SK-N-SH (cell line): Measurements from ENCODE around the gene CBLIF. TPM values are rescaled to one million over a fixed set of nuclear protein-coding genes. Genes with fewer than 3 reads are reported as not detected.

Experiments used
- CTCF ChIA-PET: fragments of 300-600, 350-600 bp; formaldehyde crosslinking; extraction: SDS; loops from one replicate; lab custom pipeline; 2021; lab: Yijun Ruan, JAX
- POLR2A ChIA-PET: fragments of 350-600 bp; sonication (Branson Sonifier 250); formaldehyde crosslinking; extraction: SDS; loops from one replicate; lab custom pipeline; 2020; ENCODE audit warnings: antibody characterized with exemption, inconsistent platforms; lab: Yijun Ruan, JAX
- DNase-seq: peaks from one replicate; pipeline ENCODE4 v3.0.0; 2012
- H2AFZ ChIP-seq: fragments of 200-600 bp; sonication (generic); 2 replicates; pipeline ENCODE4 v1.8.1; 2016; ENCODE audit warnings: antibody characterized with exemption, mild to moderate bottlenecking, low read depth
- H3F3A ChIP-seq: fragments of 200-600 bp; sonication (generic); replicated peaks from 2 replicates; pipeline ENCODE3; 2016; ENCODE audit warnings: antibody characterized with exemption, mild to moderate bottlenecking; ENCODE audit not compliant: insufficient read depth
- H3K27ac ChIP-seq, 2 experiments: fragments of 200-500 bp in 1 of 2; fragments of 200-600 bp in 1 of 2; sonication (Bioruptor generic) in 1 of 2; sonication (generic), shearing (Covaris generic) in 1 of 2; 2 replicates each; pipeline versions ENCODE4 v1.5.1 to v1.6.1; 2014 to 2016; ENCODE audit warnings: low read depth in 2 of 2, inconsistent platforms in 1 of 2, low read length in 1 of 2, mild to moderate bottlenecking in 1 of 2, mixed read lengths in 1 of 2
- H3K27me3 ChIP-seq: fragments of 200-600 bp; sonication (generic), shearing (Covaris generic); 2 replicates; pipeline ENCODE4 v1.6.1; 2016; ENCODE audit warnings: mixed run types; ENCODE audit not compliant: insufficient read depth
- H3K36me3 ChIP-seq, 2 experiments: fragments of 200-500 bp in 1 of 2; fragments of 200-600 bp in 1 of 2; sonication (Bioruptor generic) in 1 of 2; sonication (generic) in 1 of 2; replicated peaks in 1 of 2; 2 replicates each; pipeline versions ENCODE3 to v1.5.1; 2014 to 2016; ENCODE audit warnings: low read length in 1 of 2, mild to moderate bottlenecking in 1 of 2; ENCODE audit not compliant: insufficient read depth in 2 of 2, control insufficient read depth in 1 of 2
- H3K4me1 ChIP-seq, 2 experiments: fragments of 200-500 bp in 1 of 2; fragments of 200-600 bp in 1 of 2; sonication (Bioruptor generic) in 1 of 2; sonication (generic), shearing (Covaris generic) in 1 of 2; 2 replicates each; pipeline versions ENCODE4 v1.5.1 to v1.6.1; 2014 to 2016; ENCODE audit warnings: low read depth in 1 of 2, low read length in 1 of 2, mixed run types in 1 of 2; ENCODE audit not compliant: insufficient read depth in 2 of 2, control insufficient read depth in 1 of 2
- H3K4me2 ChIP-seq: fragments of 200-600 bp; sonication (generic), shearing (Covaris generic); 2 replicates; pipeline ENCODE4 v1.6.1; 2017; ENCODE audit warnings: mixed run types
- H3K4me3 ChIP-seq, 2 experiments: fragments of 200-500 bp in 1 of 2; fragments of 200-600 bp in 1 of 2; sonication (Bioruptor generic) in 1 of 2; sonication (generic), shearing (Covaris generic) in 1 of 2; 2 replicates each; pipeline versions ENCODE4 v1.5.1 to v1.8.1; 2014 to 2016; ENCODE audit warnings: low read depth in 2 of 2, inconsistent platforms in 1 of 2, low read length in 1 of 2, mild to moderate bottlenecking in 1 of 2, mixed read lengths in 1 of 2, moderate library complexity in 1 of 2
- H3K79me2 ChIP-seq: fragments of 200-600 bp; sonication (generic); 2 replicates; pipeline ENCODE4 v1.8.1; 2017; ENCODE audit warnings: mild to moderate bottlenecking; ENCODE audit not compliant: insufficient read depth
- H3K9ac ChIP-seq: fragments of 200-600 bp; sonication (generic); 2 replicates; pipeline ENCODE4 v1.6.1; 2017; ENCODE audit warnings: mixed run types
- H3K9me2 ChIP-seq: fragments of 200-600 bp; sonication (generic); 2 replicates; pipeline ENCODE4 v1.6.1; 2017; ENCODE audit warnings: mixed run types
- H3K9me3 ChIP-seq: fragments of 200-600 bp; sonication (generic); 2 replicates; pipeline ENCODE4 v1.6.1; 2017; ENCODE audit warnings: mixed run types, mild to moderate bottlenecking, moderate library complexity
- H4K20me1 ChIP-seq: fragments of 200-600 bp; sonication (generic); 2 replicates; pipeline ENCODE4 v1.6.1; 2017; ENCODE audit warnings: mild to moderate bottlenecking, mixed run types; ENCODE audit not compliant: insufficient read depth
- EP300 ChIP-seq, 2 experiments: IDR thresholded peaks; 2 replicates each; pipeline versions ENCODE4 v1.4.0 to v1.6.1; 2012; ENCODE audit warnings: borderline replicate concordance in 1 of 2, low read depth in 1 of 2, low read length in 1 of 2
- FOSL2 ChIP-seq: IDR thresholded peaks from 2 replicates; pipeline ENCODE4 v1.4.0; 2012; ENCODE audit warnings: low read depth, mild to moderate bottlenecking, moderate library complexity, borderline replicate concordance
- FOXJ3 ChIP-seq: sonication (generic); formaldehyde crosslinking; IDR thresholded peaks from 2 replicates; pipeline ENCODE4 v1.5.1; 2020; ENCODE audit warnings: mild to moderate bottlenecking, missing genetic modification reagents
- FOXM1 ChIP-seq: IDR thresholded peaks from 2 replicates; pipeline ENCODE4 v1.4.0; 2012; ENCODE audit warnings: low read depth, mild to moderate bottlenecking
- GABPA ChIP-seq: IDR thresholded peaks from 2 replicates; pipeline ENCODE4 v1.4.0; 2012; ENCODE audit warnings: low read depth, mild to moderate bottlenecking
- GATA2 ChIP-seq: sonication (generic); formaldehyde crosslinking; IDR thresholded peaks from 2 replicates; pipeline ENCODE4 v1.5.0; 2020; ENCODE audit warnings: mild to moderate bottlenecking, missing genetic modification reagents
- MEF2A ChIP-seq: IDR thresholded peaks from 2 replicates; pipeline ENCODE4 v1.4.0; 2012; ENCODE audit warnings: low read depth, borderline replicate concordance
- NRF1 ChIP-seq: IDR thresholded peaks from 2 replicates; pipeline ENCODE4 v1.6.1; 2012; ENCODE audit warnings: low read depth, mild to moderate bottlenecking, low read length
- RAD21 ChIP-seq: IDR thresholded peaks from 2 replicates; pipeline ENCODE4 v1.6.1; 2012; ENCODE audit warnings: mild to moderate bottlenecking, low read length
- RCOR1 ChIP-seq: fragments of 150-350 bp; IDR thresholded peaks from 2 replicates; pipeline ENCODE4 v1.6.1; 2017; ENCODE audit warnings: antibody characterized with exemption, low read length
- RFX5 ChIP-seq: IDR thresholded peaks from 2 replicates; pipeline ENCODE4 v1.6.1; 2012; ENCODE audit warnings: mild to moderate bottlenecking, improper control_type of control experiment, low read length
- RXRA ChIP-seq: IDR thresholded peaks from 2 replicates; pipeline ENCODE4 v1.4.0; 2012; ENCODE audit warnings: low read depth, mild to moderate bottlenecking, borderline replicate concordance
- SIN3A ChIP-seq: IDR thresholded peaks from 2 replicates; pipeline ENCODE4 v1.6.1; 2012; ENCODE audit warnings: low read depth, mild to moderate bottlenecking, low read length, moderate library complexity, borderline replicate concordance
- SMC3 ChIP-seq: IDR thresholded peaks from 2 replicates; pipeline ENCODE4 v1.6.1; 2012; ENCODE audit warnings: low read depth, low read length, improper control_type of control experiment
- USF2 ChIP-seq: fragments of 150-350 bp; IDR thresholded peaks from 2 replicates; pipeline ENCODE4 v1.6.1; 2017; ENCODE audit warnings: antibody characterized with exemption, low read length, low read depth, borderline replicate concordance
- YY1 ChIP-seq: IDR thresholded peaks from 2 replicates; pipeline ENCODE4 v1.4.0; 2012; ENCODE audit warnings: low read depth, mild to moderate bottlenecking
- WGBS: methylation state at CpG from one replicate; pipeline ENCODE4 v1.1.6; 2017; ENCODE audit warnings: low lambda C conversion rate; 5-methylcytosine and 5-hydroxymethylcytosine counted together
- polyA plus RNA-seq, 3 experiments: library from polyadenylated mRNA; depleted of rRNA; stranded (reverse); fragments of >200 nt; gene quantifications; 2 replicates each; pipeline ENCODE4 v1.2.3, GENCODE V29; 2012
- TF ChIP-seq, protein P1 (sequence below): IDR thresholded peaks from 2 replicates; pipeline ENCODE4; 2012
- TF ChIP-seq, protein P2 (sequence below): fragments of 150-350 bp; IDR thresholded peaks from 2 replicates; pipeline ENCODE4 v1.6.1; 2016; ENCODE audit warnings: mild to moderate bottlenecking, low read depth, low read length
- TF ChIP-seq, protein P3 (sequence below): IDR thresholded peaks from 2 replicates; pipeline ENCODE4 v1.4.0; 2012; ENCODE audit warnings: low read depth

The CBLIF gene
- polyA plus RNA-seq, 1 of the 3 experiments (the other 2 are of a cell fraction), result not detected

GRCh38 chr11:59810189-59810910, 34.9 kb downstream of the CBLIF start, which contains the start of gene MRPL16 (continued):
- TF ChIP-seq, protein P1, sequence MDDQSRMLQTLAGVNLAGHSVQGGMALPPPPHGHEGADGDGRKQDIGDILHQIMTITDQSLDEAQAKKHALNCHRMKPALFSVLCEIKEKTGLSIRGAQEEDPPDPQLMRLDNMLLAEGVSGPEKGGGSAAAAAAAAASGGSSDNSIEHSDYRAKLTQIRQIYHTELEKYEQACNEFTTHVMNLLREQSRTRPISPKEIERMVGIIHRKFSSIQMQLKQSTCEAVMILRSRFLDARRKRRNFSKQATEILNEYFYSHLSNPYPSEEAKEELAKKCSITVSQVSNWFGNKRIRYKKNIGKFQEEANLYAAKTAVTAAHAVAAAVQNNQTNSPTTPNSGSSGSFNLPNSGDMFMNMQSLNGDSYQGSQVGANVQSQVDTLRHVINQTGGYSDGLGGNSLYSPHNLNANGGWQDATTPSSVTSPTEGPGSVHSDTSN, result no peak
- TF ChIP-seq, protein P2, sequence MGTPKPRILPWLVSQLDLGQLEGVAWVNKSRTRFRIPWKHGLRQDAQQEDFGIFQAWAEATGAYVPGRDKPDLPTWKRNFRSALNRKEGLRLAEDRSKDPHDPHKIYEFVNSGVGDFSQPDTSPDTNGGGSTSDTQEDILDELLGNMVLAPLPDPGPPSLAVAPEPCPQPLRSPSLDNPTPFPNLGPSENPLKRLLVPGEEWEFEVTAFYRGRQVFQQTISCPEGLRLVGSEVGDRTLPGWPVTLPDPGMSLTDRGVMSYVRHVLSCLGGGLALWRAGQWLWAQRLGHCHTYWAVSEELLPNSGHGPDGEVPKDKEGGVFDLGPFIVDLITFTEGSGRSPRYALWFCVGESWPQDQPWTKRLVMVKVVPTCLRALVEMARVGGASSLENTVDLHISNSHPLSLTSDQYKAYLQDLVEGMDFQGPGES, result no peak
- 0 out of 2 replicates have a peak, but pooled peaks have one; percentile 18 for TF ChIP-seq FOSL2
- no peak for TF ChIP-seq NRF1
- TF ChIP-seq RFX5, result no peak
- TF ChIP-seq YY1, result no peak
- TF ChIP-seq EP300 (IDR thresholded peaks at IDR 0.05; ENCODE audit: borderline replicate concordance in 1 of 2, low read depth in 1 of 2, low read length in 1 of 2), result peak in 1 of 2 experiments; percentile 26; a peak in 1 of 4 replicates
- no peak for TF ChIP-seq FOXM1
- TF ChIP-seq, protein P3, sequence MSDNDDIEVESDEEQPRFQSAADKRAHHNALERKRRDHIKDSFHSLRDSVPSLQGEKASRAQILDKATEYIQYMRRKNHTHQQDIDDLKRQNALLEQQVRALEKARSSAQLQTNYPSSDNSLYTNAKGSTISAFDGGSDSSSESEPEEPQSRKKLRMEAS, result peak; percentile 77
- TF ChIP-seq RXRA, result no peak
- no peak for TF ChIP-seq SMC3

GRCh38 chr11:59807047-59807610, 38.2 kb downstream of the CBLIF start:
- Histone ChIP-seq H2AFZ (no peak overlapping the region), H3K4me2 (no peak overlapping the region), H3K9me2 (no peaks in the 10 kb centered on the region), H3K79me2 (peaks cover 19% of the 10 kb centered on the region), H3K27me3 (no peaks in the 10 kb centered on the region), H3K27ac (no peak overlapping the region), H3K9me3 (no peaks in the 10 kb centered on the region), H3K4me1 (peaks cover 0 to 5% of the 10 kb centered on the region in 2 experiments; a peak in 2 of 4 replicates), H3K9ac (no peak overlapping the region), H3K4me3 (no peak overlapping the region), H4K20me1 (no peaks in the 10 kb centered on the region), H3K36me3 (peaks cover 55% of the 10 kb centered on the region in 2 experiments), H3F3A (peaks cover 21% of the 10 kb centered on the region)
- WGBS, result 100% methylated on average over 1 of the region's 1 CpG
- POLR2A ChIA-PET, result no interaction called here
- CTCF ChIA-PET, result interaction anchor here (1.2 to 5.9 kb wide), 2 partner anchors 53 to 119 kb away, joined by 3 to 35 read pairs; partner anchors contain the start of gene STX3
- TF ChIP-seq RAD21 (no peak), RCOR1 (no peak), RXRA (no peak), MEF2A (no peak), FOXJ3 (no peak), SIN3A (no peak), RFX5 (no peak), SMC3 (no peak), GATA2 (no peak), USF2 (no peak), GABPA (no peak)
- TF ChIP-seq, protein P1, result no peak
- DNase-seq, result no peak
